Choroid plexus epithelial cell (primary cell): ENCODE data around the gene DRD2.

Source experiments
- DNase-seq: peaks from one replicate; pipeline ENCODE4 v3.0.0-alpha.2; 2010; ENCODE audit warnings: low read depth
- H3K4me3 ChIP-seq: 2 replicates; pipeline ENCODE4 v1.5.1; 2011; ENCODE audit warnings: low read depth, mild to moderate bottlenecking, control low read depth, low read length, moderate library complexity
- TF ChIP-seq, protein P1 (sequence below): conservative IDR thresholded peaks from 2 replicates; pipeline ENCODE4 v1.5.1; 2011; ENCODE audit warnings: low read depth, mild to moderate bottlenecking, control low read depth, inconsistent platforms, low read length, moderate library complexity

The DRD2 gene

DNA sequence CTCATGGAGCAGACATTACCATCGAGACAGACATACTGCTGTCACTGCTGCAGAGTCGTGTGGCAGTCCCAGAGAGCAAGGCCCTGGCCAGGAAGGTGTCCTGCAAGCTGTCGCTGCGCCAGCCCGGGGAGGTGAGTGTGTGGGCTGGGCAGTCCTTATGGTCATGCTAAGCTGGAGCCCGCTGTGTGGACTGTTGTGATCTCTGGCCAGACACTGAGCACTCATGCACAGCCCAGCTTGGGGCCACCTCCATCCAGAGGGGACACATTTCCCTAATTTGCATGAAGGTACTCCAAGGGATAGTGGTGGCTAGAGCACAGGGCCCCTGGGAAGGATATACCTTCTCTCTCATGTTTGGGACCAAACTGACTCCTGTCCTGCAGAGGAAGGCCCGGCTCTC is 78.0 kb downstream of the DRD2 start:
- H3K4me3 ChIP-seq: no peak overlapping the region
- TF ChIP-seq, protein P1, sequence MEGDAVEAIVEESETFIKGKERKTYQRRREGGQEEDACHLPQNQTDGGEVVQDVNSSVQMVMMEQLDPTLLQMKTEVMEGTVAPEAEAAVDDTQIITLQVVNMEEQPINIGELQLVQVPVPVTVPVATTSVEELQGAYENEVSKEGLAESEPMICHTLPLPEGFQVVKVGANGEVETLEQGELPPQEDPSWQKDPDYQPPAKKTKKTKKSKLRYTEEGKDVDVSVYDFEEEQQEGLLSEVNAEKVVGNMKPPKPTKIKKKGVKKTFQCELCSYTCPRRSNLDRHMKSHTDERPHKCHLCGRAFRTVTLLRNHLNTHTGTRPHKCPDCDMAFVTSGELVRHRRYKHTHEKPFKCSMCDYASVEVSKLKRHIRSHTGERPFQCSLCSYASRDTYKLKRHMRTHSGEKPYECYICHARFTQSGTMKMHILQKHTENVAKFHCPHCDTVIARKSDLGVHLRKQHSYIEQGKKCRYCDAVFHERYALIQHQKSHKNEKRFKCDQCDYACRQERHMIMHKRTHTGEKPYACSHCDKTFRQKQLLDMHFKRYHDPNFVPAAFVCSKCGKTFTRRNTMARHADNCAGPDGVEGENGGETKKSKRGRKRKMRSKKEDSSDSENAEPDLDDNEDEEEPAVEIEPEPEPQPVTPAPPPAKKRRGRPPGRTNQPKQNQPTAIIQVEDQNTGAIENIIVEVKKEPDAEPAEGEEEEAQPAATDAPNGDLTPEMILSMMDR: no peak
- DNase-seq: no peak

DNA sequence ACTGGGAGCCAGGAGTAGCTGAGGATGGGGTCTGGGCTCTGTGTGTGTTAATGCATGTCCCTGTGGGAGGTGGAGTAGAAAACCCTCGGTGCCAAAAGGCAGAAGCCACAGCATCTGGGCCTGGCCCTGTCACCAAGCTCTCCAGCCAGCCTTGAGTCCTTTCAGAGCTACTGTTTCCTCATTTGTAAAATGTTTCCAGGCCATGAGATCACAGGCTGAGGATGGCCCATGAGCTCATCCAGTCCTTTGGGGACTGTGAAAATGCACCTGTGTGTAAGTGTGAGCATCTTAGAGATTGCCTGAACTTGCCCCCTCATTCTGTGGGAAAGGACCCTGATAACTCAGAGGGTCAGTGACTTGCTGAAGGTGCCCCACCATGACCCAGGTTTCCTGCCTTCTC is 78.5 kb downstream of the DRD2 start:
- no peak overlapping the region for H3K4me3 ChIP-seq
- DNase-seq: no peak
- TF ChIP-seq, protein P1: no peak

DNA sequence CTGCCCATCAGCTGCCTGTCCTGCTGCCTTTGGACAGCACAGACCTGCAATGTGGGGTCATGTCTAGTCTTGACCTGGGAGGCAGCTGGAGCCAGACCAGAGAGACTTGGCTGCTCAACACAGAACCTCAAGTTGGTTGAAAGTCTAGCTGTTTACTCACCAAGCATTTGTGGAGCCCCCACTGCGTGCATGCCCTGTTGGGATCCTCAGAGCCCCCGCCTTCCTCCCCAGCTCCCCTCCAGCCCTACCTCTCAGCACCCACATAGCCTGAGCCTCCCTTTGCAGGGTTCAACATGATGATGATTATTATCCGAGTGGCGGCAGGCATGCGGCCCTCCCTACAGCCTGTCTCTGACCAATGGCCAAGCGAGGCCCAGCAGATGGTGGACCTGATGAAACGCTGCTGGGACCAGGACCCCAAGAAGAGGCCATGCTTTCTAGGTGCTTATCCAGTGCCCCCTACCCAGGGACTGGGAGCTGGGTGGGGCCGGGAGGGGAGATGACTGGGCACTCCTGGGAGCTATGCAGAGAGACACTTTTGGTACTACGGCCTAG is 79.3 kb downstream of the DRD2 start:
- TF ChIP-seq, protein P1: no peak

DNA sequence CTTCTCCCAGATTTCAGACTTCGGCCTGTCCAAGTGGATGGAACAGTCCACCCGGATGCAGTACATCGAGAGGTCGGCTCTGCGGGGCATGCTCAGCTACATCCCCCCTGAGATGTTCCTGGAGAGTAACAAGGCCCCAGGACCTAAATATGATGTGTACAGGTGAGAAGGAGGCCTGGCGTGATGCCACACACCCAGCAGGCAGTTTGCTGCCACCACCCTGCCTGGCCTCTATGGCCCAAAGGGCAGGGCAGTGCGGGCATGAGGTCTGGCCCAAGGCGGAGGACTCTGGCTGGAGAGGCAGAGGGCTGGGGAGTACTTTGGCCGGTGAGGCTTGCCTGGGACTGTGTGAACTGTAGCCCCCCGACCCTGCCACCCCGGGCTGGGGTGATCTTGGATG is 80.3 kb downstream of the DRD2 start:
- no peak for DNase-seq
- no peak overlapping the region for H3K4me3 ChIP-seq
- TF ChIP-seq, protein P1: no peak

More for the DNA sequence above, 79.3 kb downstream of the DRD2 start:
- H3K4me3 ChIP-seq: no peak overlapping the region
- DNase-seq: no peak

DNA sequence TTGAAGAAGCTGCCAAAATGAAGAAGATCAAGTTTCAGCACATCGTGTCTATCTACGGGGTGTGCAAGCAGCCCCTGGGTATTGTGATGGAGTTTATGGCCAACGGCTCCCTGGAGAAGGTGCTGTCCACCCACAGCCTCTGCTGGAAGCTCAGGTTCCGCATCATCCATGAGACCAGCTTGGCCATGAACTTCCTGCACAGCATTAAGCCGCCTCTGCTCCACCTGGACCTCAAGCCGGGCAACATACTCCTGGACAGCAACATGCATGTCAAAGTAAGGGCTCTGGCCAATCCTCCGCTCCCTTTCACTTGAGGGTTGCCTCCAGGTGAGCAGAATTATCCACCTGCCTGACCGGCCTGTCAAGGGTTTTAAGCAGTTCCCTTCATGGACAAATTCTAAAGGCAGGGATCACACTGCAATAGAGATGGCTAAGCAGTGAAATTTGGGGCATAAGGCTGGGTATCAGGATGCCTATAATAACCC is 81.7 kb downstream of the DRD2 start:
- H3K4me3 ChIP-seq: no peak overlapping the region
- TF ChIP-seq, protein P1: no peak
- no peak for DNase-seq

DNA sequence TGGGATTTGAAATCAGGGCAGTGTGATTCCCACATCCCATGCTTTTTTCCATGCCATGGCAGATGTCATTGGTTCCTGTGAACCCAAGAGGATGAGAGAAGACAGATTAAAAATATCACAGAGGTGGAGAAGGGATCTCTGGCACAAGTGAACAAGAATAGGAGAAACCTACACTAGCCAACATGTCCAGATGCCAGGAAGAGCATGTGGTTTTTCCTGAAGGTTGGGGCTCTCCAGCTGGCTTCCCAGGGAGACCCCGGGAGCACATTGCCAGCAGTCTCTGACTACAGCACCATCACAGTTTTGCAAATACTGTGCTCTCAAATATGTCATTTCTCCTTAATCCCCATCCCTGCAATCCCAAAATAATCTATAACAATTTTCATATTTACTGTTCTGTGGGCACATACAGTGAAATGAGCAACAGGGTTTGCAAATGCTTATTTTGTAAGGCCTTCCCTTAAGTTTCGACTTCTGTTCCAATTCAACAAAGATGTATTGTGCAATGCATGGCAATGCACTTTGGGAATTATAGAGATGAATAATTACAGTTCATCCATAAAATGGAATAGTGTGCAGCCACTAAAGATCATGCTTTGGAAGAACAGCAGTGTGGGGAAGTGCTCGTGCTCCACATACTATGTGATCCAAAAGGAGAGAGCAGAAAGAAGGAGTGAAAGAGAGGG is 82.8 kb downstream of the DRD2 start:
- H3K4me3 ChIP-seq: no peak overlapping the region
- TF ChIP-seq, protein P1: no peak
- no peak for DNase-seq

DNA sequence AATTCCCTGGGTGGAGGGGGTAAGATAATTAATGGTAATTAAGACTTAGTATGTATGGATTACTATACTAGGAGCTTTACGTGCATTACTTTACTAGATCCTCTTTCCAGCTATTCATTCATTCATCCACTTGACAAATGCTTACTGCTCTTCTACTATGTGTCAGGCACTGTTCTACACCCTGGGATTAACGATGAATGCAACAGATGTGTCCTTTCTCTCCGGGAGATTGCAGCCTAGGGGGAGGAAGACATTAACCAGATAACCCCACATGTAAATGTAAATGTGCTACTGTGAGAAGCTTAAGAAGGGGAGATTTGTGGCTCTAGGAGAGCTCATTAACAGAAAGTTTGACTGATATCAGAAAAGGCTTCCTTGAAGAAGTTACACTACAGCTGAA is 85.9 kb downstream of the DRD2 start:
- no peak overlapping the region for H3K4me3 ChIP-seq
- no peak for DNase-seq
- TF ChIP-seq, protein P1: no peak
